Colonic mucosa (tissue), 4 donors: ENCODE data around the gene GRK5. TPM values are rescaled to one million over a fixed set of nuclear protein-coding genes. Genes with fewer than 3 reads are reported as not detected.

Experiments used
- DNase-seq: peaks from one replicate; pipeline ENCODE4 v3.0.0-alpha.2; 2020
- H3K27ac ChIP-seq: fragments of 200-600 bp; one replicate; pipeline ENCODE4 v1.8.0; 2021
- H3K27me3 ChIP-seq: fragments of 200-600 bp; one replicate; pipeline ENCODE4 v1.8.0; 2021
- H3K36me3 ChIP-seq: fragments of 200-600 bp; one replicate; pipeline ENCODE4 v1.8.0; 2021
- H3K4me1 ChIP-seq: fragments of 200-600 bp; one replicate; pipeline ENCODE4 v1.8.0; 2021; ENCODE audit warnings: mild to moderate bottlenecking
- H3K4me3 ChIP-seq: fragments of 200-600 bp; one replicate; pipeline ENCODE4 v1.8.0; 2021
- H3K9ac ChIP-seq, 2 donors: one replicate each; pipeline ENCODE4 v1.7.0; 2013; ENCODE audit warnings: control low read depth in 2 of 2, low read depth in 2 of 2, low read length in 2 of 2
- H3K9me3 ChIP-seq: fragments of 200-600 bp; one replicate; pipeline ENCODE4 v1.8.0; 2021
- intact Hi-C: fragments of 100-400 bp; cut with DNase I; formaldehyde crosslinking; loops from one replicate; pipeline ENCODE4 v1.14.1; 2022
- total RNA-seq, 2 donors: library from RNA; stranded (reverse); fragmentation: NEBNext Ultra II Directional in 1 of 2; extraction: Animal tissue kit (Norgen Biotek cat#: 25700) in 1 of 2; gene quantifications; one replicate each; pipeline ENCODE4 v1.2.1, GENCODE V29; 2021
- TF ChIP-seq, protein P1 (sequence below): fragments of 200-600 bp; IDR thresholded peaks from one replicate; pipeline ENCODE4 v1.8.0; 2022; ENCODE audit warnings: antibody characterized with exemption, mild to moderate bottlenecking
- donor health status: healthy.
- donor health status: DM: no; HTN: no; CAD: no.
- donor health status: DM: no; HTN: no; CAD: no.

Gene GRK5
- total RNA-seq, 2 donors from 2014 or later: 4.6 to 12.7 TPM

- no peaks in the 10 kb centered on the region for H3K36me3 ChIP-seq
- TF ChIP-seq, protein P1, sequence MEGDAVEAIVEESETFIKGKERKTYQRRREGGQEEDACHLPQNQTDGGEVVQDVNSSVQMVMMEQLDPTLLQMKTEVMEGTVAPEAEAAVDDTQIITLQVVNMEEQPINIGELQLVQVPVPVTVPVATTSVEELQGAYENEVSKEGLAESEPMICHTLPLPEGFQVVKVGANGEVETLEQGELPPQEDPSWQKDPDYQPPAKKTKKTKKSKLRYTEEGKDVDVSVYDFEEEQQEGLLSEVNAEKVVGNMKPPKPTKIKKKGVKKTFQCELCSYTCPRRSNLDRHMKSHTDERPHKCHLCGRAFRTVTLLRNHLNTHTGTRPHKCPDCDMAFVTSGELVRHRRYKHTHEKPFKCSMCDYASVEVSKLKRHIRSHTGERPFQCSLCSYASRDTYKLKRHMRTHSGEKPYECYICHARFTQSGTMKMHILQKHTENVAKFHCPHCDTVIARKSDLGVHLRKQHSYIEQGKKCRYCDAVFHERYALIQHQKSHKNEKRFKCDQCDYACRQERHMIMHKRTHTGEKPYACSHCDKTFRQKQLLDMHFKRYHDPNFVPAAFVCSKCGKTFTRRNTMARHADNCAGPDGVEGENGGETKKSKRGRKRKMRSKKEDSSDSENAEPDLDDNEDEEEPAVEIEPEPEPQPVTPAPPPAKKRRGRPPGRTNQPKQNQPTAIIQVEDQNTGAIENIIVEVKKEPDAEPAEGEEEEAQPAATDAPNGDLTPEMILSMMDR: no peak
- H3K4me1 ChIP-seq: no peaks in the 10 kb centered on the region
- intact Hi-C loops: no loop called here
- H3K9me3 ChIP-seq: no peaks in the 10 kb centered on the region
- no peak for DNase-seq
- H3K27me3 ChIP-seq: no peaks in the 10 kb centered on the region
- no peak overlapping the region for H3K4me3 ChIP-seq
- H3K27ac ChIP-seq: no peak overlapping the region
- H3K9ac ChIP-seq: no peak overlapping the region
These were observed 146.1 kb downstream of the GRK5 start for GRCh38 chr10:119353421-119353820.

DNA sequence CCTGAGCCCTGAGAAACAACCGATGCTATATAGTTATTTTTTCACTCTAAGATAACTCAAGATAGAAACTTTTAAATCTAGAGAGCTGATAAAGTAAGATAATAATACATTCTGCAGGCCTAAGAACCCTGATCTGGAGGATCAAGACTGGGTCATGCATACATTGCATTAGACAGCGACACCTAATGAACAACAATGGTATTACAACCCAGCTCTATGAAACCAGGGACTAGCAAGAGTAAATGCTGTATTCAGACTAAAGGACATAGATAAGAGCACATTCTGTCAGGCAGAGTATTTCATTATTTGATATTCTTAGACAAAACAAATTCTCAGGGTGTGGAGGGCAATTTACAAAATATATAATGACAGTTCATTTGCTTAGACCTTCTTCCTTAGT is 148.6 kb downstream of the GRK5 start:
- Histone ChIP-seq H3K27me3 (no peaks in the 10 kb centered on the region), H3K4me1 (no peaks in the 10 kb centered on the region), H3K36me3 (no peaks in the 10 kb centered on the region), H3K9me3 (no peaks in the 10 kb centered on the region), H3K9ac (no peak overlapping the region), H3K4me3 (no peak overlapping the region), H3K27ac (no peak overlapping the region)
- no peak for DNase-seq
- intact Hi-C loops: no loop called here
- TF ChIP-seq, protein P1: no peak

- Histone ChIP-seq H3K4me3 (no peak overlapping the region), H3K4me1 (no peaks in the 10 kb centered on the region), H3K9me3 (no peaks in the 10 kb centered on the region), H3K27ac (no peak overlapping the region), H3K36me3 (no peaks in the 10 kb centered on the region), H3K27me3 (no peaks in the 10 kb centered on the region), H3K9ac (no peak overlapping the region)
- TF ChIP-seq, protein P1: no peak
- intact Hi-C loops: no loop called here
- no peak for DNase-seq
These were observed 150.2 kb downstream of the GRK5 start for GRCh38 chr10:119357412-119358151.

- TF ChIP-seq, protein P1: no peak
- no peaks in the 10 kb centered on the region for H3K36me3 ChIP-seq
- no peaks in the 10 kb centered on the region for H3K27me3 ChIP-seq
- no peak overlapping the region for H3K27ac ChIP-seq
- intact Hi-C loops: no loop called here
- no peaks in the 10 kb centered on the region for H3K9me3 ChIP-seq
- DNase-seq: no peak
- H3K4me3 ChIP-seq: no peak overlapping the region
- no peak overlapping the region for H3K9ac ChIP-seq
- H3K4me1 ChIP-seq: no peaks in the 10 kb centered on the region
These were observed 150.8 kb downstream of the GRK5 start for GRCh38 chr10:119358152-119358512.

DNA sequence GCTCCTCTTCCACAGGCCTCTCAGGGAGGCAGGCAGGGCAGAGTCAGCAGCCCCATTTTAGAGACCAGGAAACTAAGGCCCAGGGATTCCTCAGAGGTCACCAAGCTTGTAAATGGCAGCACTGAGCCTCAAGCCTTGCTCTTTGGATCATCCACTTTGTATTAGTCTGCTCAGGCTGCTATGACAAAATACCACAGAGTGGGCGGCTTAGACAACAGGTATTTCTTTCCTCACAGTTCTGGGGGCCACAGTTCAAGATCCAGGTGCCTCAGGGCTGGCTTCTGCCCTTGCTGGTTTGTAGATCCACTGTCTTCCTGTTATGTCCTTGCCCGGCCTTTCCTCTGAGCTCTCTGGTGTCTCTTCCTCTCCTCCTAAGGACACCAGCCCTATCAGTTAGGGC is 151.2 kb downstream of the GRK5 start:
- intact Hi-C loops: no loop called here
- H3K27ac ChIP-seq: no peak overlapping the region
- no peaks in the 10 kb centered on the region for H3K27me3 ChIP-seq
- no peaks in the 10 kb centered on the region for H3K4me1 ChIP-seq
- no peaks in the 10 kb centered on the region for H3K9me3 ChIP-seq
- TF ChIP-seq, protein P1: no peak
- no peak overlapping the region for H3K4me3 ChIP-seq
- no peaks in the 10 kb centered on the region for H3K36me3 ChIP-seq
- no peak for DNase-seq
- no peak overlapping the region for H3K9ac ChIP-seq
